Keratinocyte (primary cell): ENCODE results near the gene LRRC51. TPM values are rescaled to one million over a fixed set of nuclear protein-coding genes. Genes with fewer than 3 reads are reported as not detected.
A peak's percentile ranks its signal among the peaks of the same experiment; 100 is the strongest.

Source experiments
- DNase-seq: peaks from one replicate; pipeline ENCODE4 v3.0.0-alpha.2; 2011; ENCODE audit warnings: low read depth, missing footprints, low spot score
- FAIRE-seq: peaks from 2 replicates; lab custom pipeline; 2011; peaks lifted over from hg19 to GRCh38; lab: Jason Lieb, UNC
- H2AFZ ChIP-seq: 2 replicates; pipeline ENCODE4 v1.6.0; 2012; ENCODE audit warnings: low read length, control low read depth, inconsistent platforms; ENCODE audit not compliant: control insufficient read depth
- H3K27ac ChIP-seq: 2 replicates; pipeline ENCODE4 v1.5.1; 2011; ENCODE audit warnings: low read length; ENCODE audit not compliant: control insufficient read depth, insufficient read depth
- H3K27me3 ChIP-seq: 3 replicates; pipeline ENCODE4 v1.6.0; 2011; ENCODE audit warnings: low read length; ENCODE audit not compliant: control insufficient read depth, insufficient read depth; ENCODE audit errors: extremely low read depth
- H3K36me3 ChIP-seq, 2 experiments: 2 replicates in 1 of 2; 3 replicates in 1 of 2; pipeline ENCODE4 v1.5.1; 2011; ENCODE audit warnings: low read length in 2 of 2, mild to moderate bottlenecking in 1 of 2; ENCODE audit not compliant: control insufficient read depth in 2 of 2, insufficient read depth in 2 of 2; ENCODE audit errors: extremely low read depth in 1 of 2
- H3K4me1 ChIP-seq: 3 replicates; pipeline ENCODE4 v1.5.1; 2011; ENCODE audit warnings: low read length; ENCODE audit not compliant: control insufficient read depth, insufficient read depth; ENCODE audit errors: extremely low read depth
- H3K4me2 ChIP-seq: 3 replicates; pipeline ENCODE4 v1.6.0; 2011; ENCODE audit warnings: low read depth, low read length; ENCODE audit not compliant: control insufficient read depth, insufficient read depth; ENCODE audit errors: extremely low read depth
- H3K4me3 ChIP-seq, 3 experiments: fragments of 200-600 bp in 1 of 3; sonication (generic) in 1 of 3; 2 replicates in 2 of 3; 3 replicates in 1 of 3; pipeline ENCODE4 v1.5.1; 2011 to 2016; ENCODE audit warnings: low read length in 3 of 3, mild to moderate bottlenecking in 3 of 3, control low read depth in 2 of 3, inconsistent platforms in 1 of 3, low read depth in 1 of 3, mixed read lengths in 1 of 3, mixed run types in 1 of 3, moderate library complexity in 1 of 3; ENCODE audit not compliant: control insufficient read depth in 2 of 3, insufficient read depth in 2 of 3; ENCODE audit errors: extremely low read depth in 1 of 3
- H3K79me2 ChIP-seq: 2 replicates; pipeline ENCODE4 v1.6.0; 2012; ENCODE audit warnings: low read length; ENCODE audit not compliant: control insufficient read depth, insufficient read depth
- H3K9ac ChIP-seq: 3 replicates; pipeline ENCODE4 v1.6.0; 2011; ENCODE audit warnings: low read length; ENCODE audit not compliant: control insufficient read depth, insufficient read depth; ENCODE audit errors: extremely low read depth
- H3K9me1 ChIP-seq: 3 replicates; pipeline ENCODE4 v1.6.0; 2011; ENCODE audit warnings: low read length; ENCODE audit not compliant: control insufficient read depth, insufficient read depth; ENCODE audit errors: extremely low read depth
- H3K9me3 ChIP-seq: 2 replicates; pipeline ENCODE4 v1.5.1; 2012; ENCODE audit warnings: low read depth, low read length; ENCODE audit not compliant: control insufficient read depth
- H4K20me1 ChIP-seq: 3 replicates; pipeline ENCODE4 v1.6.0; 2011; ENCODE audit warnings: low read length; ENCODE audit not compliant: control insufficient read depth, insufficient read depth; ENCODE audit errors: extremely low read depth
- EZH2 ChIP-seq: IDR thresholded peaks from one replicate; pipeline ENCODE4 v1.6.1; 2012; ENCODE audit warnings: inconsistent platforms, mild to moderate bottlenecking, low read length, moderate library complexity
- dilution Hi-C: fragments of 300-500 bp; cut with MboI; formaldehyde crosslinking; loops from one replicate; pipeline ENCODE4 v1.7.0; 2020; ENCODE audit warnings: low sequenced_read_pairs; ENCODE audit not compliant: extremely low pct_ligation_motif_present
- polyA plus RNA-seq, 5 experiments: library from polyadenylated mRNA; depleted of rRNA in 3 of 5; stranded (reverse) in 3 of 5; stranded (forward) in 1 of 5; unstranded in 1 of 5; fragments of >200 nt; gene quantifications; 1 replicate in 1 of 5; 2 replicates in 3 of 5; 3 replicates in 1 of 5; pipeline versions ENCODE4 v1.2.1 to v1.2.3, GENCODE V29; 2011 to 2012; ENCODE audit warnings: missing spikeins in 2 of 5, low read depth in 1 of 5, low replicate concordance in 1 of 5
- TF ChIP-seq, protein P1 (sequence below), 3 experiments: IDR thresholded peaks in 1 of 3; conservative IDR thresholded peaks in 1 of 3; optimal IDR thresholded peaks in 1 of 3; 2 replicates in 2 of 3; 3 replicates in 1 of 3; pipeline versions ENCODE3 to v1.5.1; 2011; ENCODE audit warnings: low read length in 3 of 3, mild to moderate bottlenecking in 3 of 3, moderate library complexity in 2 of 3, control low read depth in 1 of 3, inconsistent platforms in 1 of 3; ENCODE audit not compliant: insufficient read depth in 2 of 3; ENCODE audit errors: extremely low read depth in 1 of 3

LRRC51 gene
- polyA plus RNA-seq, 1 donor (not counting 4 experiments of a cell fraction or from before 2014, with no cell fraction given), result 5.2 TPM

DNA sequence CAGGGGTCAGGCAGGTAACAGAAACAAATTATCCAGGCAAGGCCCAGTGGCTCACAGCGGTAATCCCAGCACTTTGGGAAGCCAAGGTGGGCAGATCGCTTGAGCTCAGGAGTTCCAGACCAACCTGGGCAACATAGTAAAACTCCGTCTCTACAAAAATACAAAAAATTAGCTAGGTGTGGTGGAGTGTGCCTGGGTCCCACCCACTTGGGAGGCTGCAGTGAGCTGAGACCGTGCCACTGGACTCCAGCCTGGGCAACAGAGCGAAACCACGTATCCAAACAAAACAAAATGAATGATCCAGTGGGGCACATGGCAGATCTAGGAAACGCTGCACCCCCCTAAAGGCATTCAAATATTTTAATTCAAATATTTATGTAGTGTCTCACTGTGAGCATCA, 10.2 kb upstream of the LRRC51 start:
- H2AFZ ChIP-seq, result no peak overlapping the region

DNA sequence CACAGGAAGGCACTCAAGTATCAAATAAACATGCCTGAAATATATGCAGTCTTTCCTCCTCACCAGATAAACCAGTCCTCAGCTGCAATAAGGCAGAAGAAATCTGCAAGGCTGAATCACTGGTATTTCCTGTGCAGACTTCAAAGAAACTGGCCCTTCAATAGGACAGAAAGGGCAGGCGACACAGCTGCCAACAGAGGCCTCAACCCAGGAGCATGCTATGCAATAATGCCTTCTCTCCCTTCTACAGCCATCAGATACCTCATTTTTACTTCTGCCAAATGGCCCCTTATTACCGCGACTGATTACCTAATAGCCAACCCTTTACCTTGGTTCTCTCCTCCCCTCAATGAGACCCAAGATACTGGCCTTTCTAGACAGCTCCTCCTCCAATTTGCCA, 8.3 kb upstream of the LRRC51 start:
- FAIRE-seq, result peak; percentile 76
- dilution Hi-C loops, result no loop called here
- H3K4me1 ChIP-seq, result peaks cover 40% of the 10 kb centered on the region

More for the DNA sequence above, 10.2 kb upstream of the LRRC51 start:
- Histone ChIP-seq H3K9ac (no peak overlapping the region), H3K79me2 (peaks cover 80% of the 10 kb centered on the region), H3K36me3 (peaks cover 2 to 8% of the 10 kb centered on the region in 2 experiments), H3K27ac (peak overlapping the region; percentile 55), H3K4me2 (peak overlapping the region; percentile 37), H3K4me3 (no peak overlapping the region), H4K20me1 (no peaks in the 10 kb centered on the region), H3K9me1 (no peaks in the 10 kb centered on the region), H3K4me1 (peaks cover 40% of the 10 kb centered on the region), H3K27me3 (no peaks in the 10 kb centered on the region), H3K9me3 (no peaks in the 10 kb centered on the region)
- dilution Hi-C loops, result no loop called here
- FAIRE-seq (no peak), DNase-seq (no peak)
- TF ChIP-seq, protein P1, sequence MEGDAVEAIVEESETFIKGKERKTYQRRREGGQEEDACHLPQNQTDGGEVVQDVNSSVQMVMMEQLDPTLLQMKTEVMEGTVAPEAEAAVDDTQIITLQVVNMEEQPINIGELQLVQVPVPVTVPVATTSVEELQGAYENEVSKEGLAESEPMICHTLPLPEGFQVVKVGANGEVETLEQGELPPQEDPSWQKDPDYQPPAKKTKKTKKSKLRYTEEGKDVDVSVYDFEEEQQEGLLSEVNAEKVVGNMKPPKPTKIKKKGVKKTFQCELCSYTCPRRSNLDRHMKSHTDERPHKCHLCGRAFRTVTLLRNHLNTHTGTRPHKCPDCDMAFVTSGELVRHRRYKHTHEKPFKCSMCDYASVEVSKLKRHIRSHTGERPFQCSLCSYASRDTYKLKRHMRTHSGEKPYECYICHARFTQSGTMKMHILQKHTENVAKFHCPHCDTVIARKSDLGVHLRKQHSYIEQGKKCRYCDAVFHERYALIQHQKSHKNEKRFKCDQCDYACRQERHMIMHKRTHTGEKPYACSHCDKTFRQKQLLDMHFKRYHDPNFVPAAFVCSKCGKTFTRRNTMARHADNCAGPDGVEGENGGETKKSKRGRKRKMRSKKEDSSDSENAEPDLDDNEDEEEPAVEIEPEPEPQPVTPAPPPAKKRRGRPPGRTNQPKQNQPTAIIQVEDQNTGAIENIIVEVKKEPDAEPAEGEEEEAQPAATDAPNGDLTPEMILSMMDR (optimal IDR thresholded peaks at IDR 0.05 in 1 of 3, IDR thresholded peaks at IDR 0.05 in 1 of 3, conservative IDR thresholded peaks at IDR 0.05 in 1 of 3; ENCODE audit: extremely low read depth in 1 of 3, insufficient read depth in 2 of 3, low read length in 3 of 3), result no peak
- no peak for TF ChIP-seq EZH2

More for the DNA sequence above, 8.3 kb upstream of the LRRC51 start:
- Histone ChIP-seq H3K9me3 (no peaks in the 10 kb centered on the region), H3K9me1 (no peaks in the 10 kb centered on the region), H3K9ac (no peak overlapping the region), H3K27me3 (no peaks in the 10 kb centered on the region), H4K20me1 (no peaks in the 10 kb centered on the region), H3K36me3 (peaks cover 0 to 4% of the 10 kb centered on the region in 2 experiments), H3K27ac (peak overlapping the region; percentile 60), H3K4me2 (peak overlapping the region; percentile 61), H2AFZ (no peak overlapping the region), H3K4me3 (peak overlapping the region in 1 of 3 experiments; percentile 23), H3K79me2 (peaks cover 85% of the 10 kb centered on the region)
- TF ChIP-seq, protein P1 (optimal IDR thresholded peaks at IDR 0.05 in 1 of 3, IDR thresholded peaks at IDR 0.05 in 1 of 3, conservative IDR thresholded peaks at IDR 0.05 in 1 of 3; ENCODE audit: extremely low read depth in 1 of 3, insufficient read depth in 2 of 3, low read length in 3 of 3), result no peak
- TF ChIP-seq EZH2, result no peak
- DNase-seq, result no peak
